HG02610 (cell line): ENCODE measurements around the gene BCAS3.
"Not testable (repeated sequence)": the region's sequence is repeated elsewhere in the genome, so short reads cannot be mapped to it uniquely, and the experiment has no call there.

ENCODE experiments used
- ATAC-seq: cut with Tn5 transposase; IDR thresholded peaks from one replicate; pipeline ENCODE4 v1.9.1; 2021; ENCODE audit warnings: mild to moderate bottlenecking, moderate library complexity; ENCODE audit not compliant: unreplicated experiment

BCAS3 gene

DNA sequence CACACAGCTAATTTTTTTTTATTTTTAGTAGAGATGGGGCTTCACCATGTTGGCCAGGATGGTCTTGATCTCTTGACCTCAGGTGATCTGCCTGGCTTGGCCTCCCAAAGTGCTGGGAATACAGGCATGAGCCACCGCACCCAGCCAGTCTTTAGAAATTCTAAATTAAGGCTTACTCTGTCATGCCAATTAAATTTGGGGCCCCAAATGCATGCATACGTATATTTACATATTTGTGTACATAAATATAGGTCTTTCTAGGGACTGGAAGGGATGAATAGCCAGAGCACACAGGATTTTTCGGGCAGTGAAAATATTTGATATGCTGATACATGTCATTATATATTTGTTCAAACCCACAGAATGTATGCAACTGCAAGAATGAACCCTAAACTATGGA lies 105.1 kb downstream of the BCAS3 start:
- no peak for ATAC-seq

DNA sequence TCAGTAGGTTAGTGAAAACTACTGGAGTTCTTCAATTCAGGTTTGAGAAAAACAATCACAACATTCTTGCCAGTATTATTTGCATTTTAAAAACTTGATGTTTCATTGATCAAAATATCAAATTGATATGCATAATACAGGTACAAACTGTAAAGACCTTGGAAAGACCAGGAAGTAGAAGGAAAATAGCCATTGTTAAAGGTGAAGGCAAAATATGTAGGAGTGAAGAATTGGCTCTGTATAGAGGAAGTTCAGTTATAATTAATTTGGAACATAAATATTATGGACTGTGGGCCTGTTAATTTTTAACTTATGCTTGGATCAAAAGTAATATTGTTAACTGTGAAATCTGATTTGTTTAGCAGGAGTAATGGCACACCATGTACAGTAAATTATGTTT lies 112.6 kb downstream of the BCAS3 start:
- ATAC-seq: no peak

DNA sequence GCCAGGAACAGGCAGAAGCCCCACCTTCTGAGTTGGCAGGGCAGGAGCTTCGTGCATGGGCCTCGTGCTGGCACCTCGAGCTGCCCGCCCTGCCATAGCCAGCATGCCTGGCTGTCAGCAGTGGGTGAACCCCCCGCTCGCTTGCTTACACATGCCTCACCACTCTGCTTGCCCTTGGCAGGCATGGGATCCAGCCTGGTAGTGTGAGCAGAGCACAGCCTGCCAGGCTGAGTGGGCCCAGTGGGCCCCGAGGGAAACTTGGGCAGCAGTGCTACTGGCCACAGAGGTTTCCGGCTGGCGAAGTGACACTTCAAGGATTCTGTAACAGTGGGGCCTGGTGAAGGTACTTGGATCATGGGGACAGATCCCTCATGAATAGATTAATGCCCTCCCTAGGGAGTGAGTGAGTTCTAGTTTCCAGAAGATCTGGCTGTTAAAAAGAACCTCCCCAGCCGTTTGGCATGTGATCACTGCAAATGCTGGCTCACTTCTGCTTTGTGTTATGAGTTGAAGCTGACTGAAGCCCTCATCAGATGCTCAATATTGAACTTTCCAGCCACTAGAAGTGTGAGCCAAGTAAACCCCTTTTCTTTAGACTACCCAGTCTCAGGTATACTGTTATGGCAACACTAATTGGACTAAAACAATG lies 114.7 kb downstream of the BCAS3 start:
- no peak for ATAC-seq

DNA sequence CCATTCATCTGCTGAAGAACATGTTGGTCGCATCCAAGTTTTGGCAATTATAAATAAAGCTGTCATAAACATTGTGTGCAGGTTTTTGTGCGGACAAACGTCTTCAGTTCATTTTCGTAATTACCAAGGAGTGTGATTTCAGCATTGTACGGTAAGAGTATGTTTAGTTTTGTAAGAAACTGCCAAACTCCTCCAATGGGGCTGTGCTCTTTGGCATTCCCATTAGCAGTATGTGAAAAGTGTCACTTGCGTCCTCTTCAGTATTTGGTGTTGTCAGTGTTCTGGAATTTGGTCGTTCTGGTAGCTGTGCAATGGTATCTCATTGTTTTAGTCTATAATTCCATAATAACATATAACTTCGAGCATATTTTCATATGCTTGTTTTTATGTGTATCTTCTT lies 120.9 kb downstream of the BCAS3 start:
- no peak for ATAC-seq

DNA sequence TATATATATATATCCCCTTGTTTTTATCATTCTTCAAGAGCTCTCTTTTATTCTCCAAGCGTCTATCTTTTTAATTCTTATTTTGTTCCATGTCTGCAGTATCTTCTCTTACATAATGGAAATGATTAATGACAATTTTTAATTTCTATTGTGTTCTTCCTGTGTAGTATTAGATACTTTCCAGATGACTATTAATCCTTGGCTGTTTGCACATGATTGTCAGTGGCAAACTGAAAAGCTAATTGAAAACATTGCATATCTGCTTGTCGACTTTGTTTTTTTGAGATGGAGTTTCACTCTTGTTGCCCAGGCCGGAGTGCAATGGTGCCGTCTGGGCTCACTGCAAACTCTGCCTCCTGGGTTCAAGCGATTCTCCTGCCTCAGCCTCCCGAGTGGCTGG lies 124.7 kb downstream of the BCAS3 start:
- ATAC-seq: no peak

DNA sequence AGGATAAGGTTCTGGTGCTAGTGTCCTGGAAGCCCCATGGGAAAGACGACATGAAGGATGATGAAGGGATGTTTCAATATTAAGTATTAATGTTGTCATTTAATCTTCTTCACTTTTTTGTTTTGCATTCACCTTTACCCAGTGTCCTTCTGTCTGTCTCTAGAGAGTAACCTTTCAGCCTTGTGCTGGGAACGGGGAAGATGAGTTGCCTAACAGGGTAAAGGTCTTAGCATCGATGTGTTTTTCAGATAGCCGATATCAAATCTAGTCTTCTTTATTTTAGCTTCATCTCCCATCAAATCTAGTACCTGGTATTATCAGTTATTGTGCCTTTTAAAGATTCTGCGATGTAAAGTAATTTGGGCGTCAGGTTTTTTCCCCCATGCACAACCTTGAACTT lies 125.4 kb downstream of the BCAS3 start:
- no peak for ATAC-seq

DNA sequence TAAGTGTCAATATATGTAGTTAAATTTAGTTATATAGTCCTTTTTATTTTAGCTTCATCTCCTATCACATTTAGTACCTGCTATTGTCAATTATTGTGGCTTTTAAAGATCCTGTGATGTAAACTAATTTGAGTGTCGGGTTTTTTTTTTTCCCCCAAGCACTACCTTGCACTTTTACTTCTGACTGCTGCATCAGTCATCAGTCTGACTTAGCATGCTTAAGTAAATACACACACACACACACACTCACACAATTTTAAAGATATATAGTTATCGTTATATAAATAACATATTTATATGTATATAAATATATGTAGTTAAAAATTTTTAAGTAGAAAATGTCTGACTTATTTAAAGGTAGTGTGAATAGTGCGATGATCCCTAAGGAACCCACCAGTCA lies 127.2 kb downstream of the BCAS3 start:
- no peak for ATAC-seq

DNA sequence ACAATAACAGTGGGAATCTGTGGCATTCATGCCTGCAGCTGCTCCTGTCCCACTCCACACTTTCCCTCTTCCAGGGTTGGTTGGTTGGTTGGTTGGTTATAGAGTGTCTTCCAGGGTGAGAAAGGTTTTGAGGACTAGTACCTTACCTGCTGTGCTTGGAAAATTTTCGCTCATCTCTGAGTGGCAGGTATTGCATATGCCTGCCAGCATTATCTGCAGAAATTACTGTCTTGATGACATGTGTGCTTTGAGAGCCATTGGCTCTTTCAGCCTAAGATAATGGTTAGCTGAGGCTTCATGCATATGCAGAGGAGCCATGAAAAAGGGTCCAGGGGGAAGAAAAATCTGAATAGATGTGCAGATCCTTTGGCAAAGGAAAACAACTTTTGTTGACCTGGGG lies 131.8 kb downstream of the BCAS3 start:
- no peak for ATAC-seq

DNA sequence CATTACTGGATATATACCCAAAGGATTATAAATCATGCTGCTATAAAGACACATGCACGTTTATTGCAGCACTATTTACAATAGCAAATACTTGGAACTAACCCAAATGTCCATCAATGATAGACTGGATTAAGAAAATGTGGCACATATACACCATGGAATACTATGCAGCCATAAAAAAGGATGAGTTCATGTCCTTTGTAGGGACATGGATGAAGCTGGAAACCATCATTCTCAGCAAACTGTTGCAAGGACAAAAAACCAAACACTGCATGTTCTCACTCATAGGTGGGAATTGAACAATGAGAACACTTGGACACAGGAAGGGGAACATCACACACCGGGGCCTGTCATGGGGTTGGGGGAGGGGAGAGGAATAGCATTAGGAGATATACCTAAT lies 137.3 kb downstream of the BCAS3 start:
- not testable (repeated sequence) for ATAC-seq

DNA sequence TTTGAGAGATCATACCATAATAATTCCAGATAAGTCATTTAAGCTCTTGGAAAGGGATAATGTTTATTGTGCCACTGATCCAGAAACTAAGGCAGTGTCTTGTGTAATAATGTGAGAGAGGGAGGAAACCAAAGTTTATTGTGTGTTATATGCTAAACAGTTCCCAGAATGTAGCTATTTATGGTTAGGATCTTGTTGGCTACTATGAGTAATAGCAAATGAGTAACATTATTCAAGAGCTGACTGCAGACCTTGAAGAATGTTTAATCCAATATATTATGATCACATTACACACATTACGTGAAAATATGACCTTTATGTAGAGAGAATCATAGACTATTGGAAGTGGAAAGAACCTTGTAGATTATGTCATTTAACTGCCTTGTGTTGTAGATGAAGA lies 139.5 kb downstream of the BCAS3 start:
- no peak for ATAC-seq

DNA sequence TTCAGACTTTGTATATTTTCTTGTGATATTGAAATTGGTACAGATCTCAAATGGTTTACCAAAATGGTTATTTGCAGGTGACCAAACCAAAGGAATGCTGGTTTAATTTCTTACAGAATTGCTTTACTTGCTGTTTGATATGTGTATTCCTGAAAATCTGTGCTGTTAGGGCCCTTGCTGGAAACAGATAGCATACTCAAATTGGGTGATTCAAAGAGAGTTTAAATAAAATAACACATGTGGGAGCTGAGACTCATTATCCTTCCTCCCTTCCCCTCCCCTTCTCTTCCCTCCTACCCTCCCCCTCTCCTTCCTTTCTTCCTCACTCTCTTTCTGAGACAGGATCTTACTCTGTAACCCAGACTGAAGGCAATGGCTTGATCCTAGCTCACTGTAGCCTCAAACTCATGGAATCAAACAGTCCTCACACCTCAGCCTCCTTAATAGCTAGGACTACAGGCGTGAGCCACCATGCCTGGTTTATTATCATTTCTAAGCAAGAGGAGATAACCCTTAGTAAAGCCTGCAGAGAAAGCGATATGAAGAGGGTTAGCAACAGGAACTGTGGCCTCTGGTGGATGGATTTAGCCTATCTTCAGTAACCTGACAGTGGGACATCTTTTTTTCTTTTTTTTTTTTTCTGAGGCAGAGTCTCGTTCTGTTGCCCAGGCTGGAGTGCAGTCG lies 141.9 kb downstream of the BCAS3 start:
- ATAC-seq: no peak

DNA sequence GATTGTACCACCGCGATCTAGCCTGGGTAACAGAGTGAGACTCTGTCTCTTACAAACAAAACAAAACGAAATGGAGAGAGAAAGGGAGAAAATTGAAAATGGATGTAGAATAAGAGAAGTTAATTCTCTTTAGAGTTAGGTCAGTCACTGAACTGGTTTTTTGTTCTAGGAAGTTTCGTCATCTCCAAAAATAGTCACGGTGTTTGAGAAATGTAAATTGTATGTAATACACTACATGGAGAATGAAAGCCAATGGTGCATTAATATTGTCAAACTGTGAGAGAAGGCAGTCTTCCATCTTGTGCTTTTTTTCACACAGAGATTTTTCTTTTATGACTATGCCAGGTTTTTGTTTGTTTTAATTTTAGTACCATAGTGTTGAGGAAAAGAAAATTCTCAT lies 145.9 kb downstream of the BCAS3 start:
- ATAC-seq: no peak

DNA sequence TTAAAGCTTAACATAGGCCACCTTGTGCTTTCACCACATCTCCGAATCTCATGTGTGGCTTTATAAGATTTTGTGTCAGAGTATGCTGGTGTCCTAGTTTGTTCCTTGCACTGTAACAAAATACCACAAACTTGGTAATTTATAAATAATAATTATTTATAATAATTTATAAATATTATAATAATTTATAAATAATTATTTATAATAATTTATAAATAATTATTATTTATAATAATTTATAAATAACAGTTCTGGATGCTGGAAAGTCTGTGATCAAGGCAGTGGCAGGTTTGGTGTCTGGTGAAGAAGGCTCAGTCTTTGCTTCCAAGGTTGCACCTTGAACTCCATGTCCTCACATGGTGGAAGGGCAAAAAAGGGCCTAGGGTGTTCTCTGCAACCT lies 147.7 kb downstream of the BCAS3 start:
- no peak for ATAC-seq

DNA sequence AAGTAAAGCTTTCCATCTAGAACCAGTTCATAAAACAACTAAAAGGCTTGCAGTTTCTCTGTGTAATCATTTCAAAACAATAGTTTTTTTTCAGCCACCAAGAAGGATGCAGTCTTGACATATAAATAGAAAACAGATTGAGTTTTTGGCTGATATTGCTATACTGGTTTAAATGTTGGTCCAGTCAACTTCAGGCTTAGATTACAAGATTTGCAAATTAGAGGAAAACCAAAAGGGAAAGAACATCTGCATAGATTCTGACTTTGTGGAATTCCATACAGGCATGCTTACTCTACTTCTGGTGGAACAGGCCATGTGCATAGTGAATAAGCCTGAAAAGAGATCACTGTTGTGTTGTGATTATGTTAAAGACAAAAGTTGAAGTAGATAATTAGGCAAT lies 150.3 kb downstream of the BCAS3 start:
- no peak for ATAC-seq

DNA sequence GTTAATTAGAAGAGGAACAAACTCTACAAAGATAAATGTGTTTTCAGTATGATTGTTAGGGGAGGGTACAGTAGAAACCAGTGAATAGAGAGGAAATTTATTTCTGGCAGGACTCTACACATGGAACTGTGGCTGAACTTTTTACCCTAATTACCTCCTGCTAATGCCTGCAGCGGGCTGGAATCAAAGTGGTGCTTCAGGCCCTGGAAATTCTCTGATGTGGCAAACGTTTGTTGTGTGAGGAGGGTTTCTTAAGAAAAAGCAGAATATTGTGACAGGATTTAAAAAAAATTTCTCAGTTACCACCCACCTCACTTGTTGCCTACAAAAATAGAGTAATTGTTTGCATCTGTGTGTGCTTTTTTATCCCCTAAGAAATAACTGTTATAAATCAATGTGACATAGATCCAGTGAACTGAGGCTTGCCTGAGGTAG lies 154.5 kb downstream of the BCAS3 start:
- no peak for ATAC-seq

DNA sequence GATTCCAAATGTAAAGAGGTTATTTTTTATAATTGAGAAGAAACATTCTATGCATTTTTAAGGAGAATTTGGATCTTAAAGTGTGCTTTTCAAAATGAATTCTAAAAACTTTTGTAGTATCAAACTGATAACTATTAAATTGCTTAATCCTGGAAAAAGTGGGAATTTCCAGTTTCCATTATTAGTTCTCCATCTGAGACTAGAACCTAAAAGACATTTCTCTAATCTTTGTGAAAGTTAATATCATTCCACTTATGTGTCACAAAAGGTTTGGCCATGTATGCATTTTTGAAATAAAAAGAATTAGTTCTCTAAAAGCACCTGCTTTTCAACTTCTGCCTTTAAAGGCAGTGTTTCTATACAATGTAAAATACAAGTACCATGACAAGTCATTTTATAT lies 155.0 kb downstream of the BCAS3 start:
- no peak for ATAC-seq

DNA sequence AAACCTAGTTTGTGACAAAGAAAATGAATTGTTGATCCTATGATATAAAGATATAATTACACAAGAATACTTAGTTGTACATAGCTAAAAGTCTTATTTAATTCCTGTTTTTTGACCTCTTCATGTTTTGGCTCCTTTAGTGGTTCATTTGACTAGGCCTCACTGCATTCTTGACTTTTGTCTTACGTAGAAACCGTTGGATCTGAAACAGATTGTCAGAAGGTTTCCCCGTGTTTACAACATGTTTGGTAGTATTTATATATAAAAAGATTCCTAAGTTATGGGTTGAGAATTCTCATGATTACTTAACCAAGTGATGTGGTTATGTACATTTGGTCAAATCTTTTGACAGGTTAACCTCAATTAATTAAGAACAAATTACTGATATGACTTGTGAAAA lies 162.8 kb downstream of the BCAS3 start:
- ATAC-seq: no peak

DNA sequence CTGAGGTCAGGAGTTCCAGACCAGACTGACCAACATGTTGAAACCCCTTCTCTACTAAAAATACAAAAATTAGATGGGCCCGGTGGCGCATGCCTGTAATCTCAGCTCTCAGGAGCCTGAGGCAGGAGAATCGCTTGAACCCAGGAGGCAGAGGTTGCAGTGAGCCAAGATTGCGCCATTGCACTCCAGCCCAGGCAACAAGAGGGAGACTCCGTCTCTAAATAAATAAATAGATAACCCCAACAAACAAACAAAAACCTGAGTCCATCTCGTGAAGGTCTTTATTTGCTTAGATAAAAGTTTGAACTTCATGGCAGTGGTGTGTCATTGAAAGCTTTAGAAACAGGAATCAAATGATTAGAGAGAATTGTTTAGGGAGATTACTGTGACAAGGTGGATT lies 167.4 kb downstream of the BCAS3 start:
- no peak for ATAC-seq

DNA sequence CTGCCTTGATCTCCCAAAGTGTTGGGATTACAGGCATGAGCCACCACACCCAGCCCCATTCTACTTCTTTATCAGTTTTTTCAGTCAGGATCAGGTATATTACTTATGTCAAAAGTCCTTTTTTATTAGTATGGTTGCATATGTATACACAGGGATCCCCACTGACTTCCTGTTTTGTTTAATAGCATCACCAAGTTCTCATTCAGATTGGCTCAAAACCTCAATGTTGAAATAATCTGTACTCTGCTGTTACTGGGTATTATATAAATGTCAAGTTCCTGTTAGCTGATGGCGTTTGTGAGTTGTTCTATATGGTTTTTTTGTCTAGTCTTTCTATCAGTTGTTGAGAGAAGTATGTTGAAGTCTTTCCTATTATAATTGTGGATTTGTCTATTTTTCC lies 168.5 kb downstream of the BCAS3 start:
- ATAC-seq: no peak

DNA sequence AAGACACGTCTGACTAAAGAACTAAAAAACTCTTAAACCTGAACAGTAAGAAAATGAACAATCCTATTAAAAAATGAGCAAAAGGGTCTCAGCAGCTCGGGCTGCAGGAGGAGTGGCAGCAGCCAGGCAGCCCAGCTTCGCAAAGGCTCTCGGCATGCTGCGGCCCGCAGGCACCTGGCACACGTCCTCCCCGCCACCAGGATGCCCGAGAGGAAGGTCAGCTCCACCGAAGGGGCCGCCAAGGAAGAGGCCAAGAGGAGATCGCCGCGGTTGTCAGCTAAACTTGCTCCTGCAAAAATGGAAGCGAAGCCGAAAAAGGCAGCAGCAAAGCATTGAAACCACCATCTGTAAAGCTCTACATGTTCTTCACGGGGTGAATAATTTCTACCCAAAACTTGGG lies 173.5 kb downstream of the BCAS3 start:
- no peak for ATAC-seq

DNA sequence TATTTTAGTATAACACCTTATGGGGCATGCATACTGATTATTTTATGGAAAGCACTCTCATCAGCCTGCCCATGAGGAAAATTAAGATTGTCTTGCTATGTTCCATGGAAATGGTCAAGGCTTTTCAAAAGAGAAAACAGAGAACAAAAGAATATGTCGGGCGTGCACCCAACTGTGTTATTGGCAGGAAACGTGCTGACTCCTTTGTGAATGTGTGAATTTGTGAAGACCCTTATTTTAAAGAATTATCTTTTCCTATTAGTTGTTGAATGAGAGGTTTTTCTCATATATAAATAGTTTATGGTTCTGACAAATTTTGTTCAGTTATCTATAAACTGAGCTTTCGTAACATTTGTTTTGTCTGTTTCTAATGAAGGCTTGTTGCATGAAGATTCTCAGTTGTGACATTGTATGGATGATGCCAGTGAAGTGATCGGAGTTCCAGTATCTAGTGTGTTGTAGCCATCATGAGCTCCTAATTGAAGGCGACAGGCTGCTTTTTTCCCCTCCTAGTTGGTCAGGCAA lies 180.0 kb downstream of the BCAS3 start:
- ATAC-seq: no peak

DNA sequence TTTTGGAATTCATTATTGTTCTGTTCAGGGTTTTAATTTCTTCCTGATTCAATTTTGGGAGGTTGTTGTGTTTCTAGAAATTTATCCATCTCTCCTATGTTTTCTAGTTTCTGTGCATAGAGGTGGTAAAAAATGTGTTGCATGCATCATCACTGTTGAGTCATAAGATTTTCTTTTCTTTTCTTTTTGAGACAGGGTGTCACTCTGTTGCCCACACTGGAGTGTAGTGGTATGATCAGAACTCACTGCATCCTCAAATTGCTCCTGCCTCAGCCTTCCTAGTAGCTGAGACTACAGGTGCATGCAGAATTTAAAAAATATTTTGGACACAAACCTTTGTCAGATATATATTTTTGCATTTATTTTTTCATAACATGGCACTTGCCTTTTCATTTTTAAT lies 184.8 kb downstream of the BCAS3 start:
- no peak for ATAC-seq
